ENCODE measurements around the gene CLDN14.
"Not testable (repeated sequence)": the region's sequence is repeated elsewhere in the genome, so short reads cannot be mapped to it uniquely, and the experiment has no call there.

CLDN14 gene

GRCh38 chr21:36501589-36501892 is 21.6 kb upstream of the CLDN14 start:
- DNase-seq (ENCODE audit: low read depth): no peak

GRCh38 chr21:36499578-36500471 is 19.9 kb upstream of the CLDN14 start:
- DNase-seq (ENCODE audit: low read depth): peak; percentile 76

DNA sequence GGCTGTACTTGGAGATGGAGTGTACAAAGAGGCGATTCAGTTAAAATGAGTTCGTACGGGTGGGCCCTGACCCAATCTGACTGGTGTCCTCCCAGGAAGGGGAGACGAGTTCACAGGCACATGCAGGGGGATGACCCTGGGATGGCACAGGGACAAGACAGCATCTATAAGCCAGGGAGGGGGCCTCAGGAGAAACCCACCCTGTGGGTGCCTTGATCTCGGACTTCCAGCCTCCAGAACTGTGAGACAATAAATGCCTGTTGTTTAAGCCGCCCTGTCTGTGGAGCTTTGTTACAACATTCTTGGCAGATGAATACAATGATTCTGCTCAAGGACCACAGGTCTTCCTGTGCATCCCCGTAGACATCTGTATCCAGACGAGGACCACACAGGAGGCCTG is 14.6 kb upstream of the CLDN14 start:
- no peak for DNase-seq (ENCODE audit: low read depth)

DNA sequence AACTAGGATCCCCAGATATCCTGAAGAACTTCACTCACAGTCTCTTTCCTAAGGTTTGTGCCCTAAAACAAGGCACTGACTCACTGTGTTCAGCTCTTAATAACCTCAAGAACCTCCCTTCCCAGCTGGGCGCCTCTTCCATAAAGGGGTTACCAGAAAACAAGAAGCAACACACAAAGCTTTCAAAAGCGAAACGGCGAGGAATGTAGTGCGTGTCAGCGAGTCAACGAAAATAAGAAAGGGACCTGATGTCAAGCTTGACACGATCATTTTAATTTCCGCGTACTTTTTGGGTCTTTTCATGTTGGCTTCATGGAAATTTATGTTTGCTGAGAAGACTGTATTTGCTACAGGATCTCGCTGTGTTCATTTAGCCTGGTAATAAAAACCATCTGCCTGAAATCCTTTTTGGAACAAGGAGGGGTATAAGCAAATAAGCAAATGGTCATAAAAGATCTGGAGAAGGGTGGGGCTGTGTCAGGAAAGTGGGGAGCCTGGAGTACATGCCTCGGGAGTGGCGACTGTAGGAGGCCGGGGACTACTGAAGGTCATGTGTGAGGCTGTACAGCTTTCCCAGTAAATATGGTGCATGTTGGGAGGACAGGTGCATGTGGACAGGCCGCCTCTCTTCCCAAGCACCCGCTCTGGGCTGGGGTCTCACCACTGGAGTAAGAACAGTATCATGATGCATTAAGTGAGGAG is 11.4 kb upstream of the CLDN14 start:
- peak; percentile 59 for DNase-seq (ENCODE audit: low read depth)

GRCh38 chr21:36489776-36490165 is 9.8 kb upstream of the CLDN14 start:
- DNase-seq (ENCODE audit: low read depth): no peak

DNA sequence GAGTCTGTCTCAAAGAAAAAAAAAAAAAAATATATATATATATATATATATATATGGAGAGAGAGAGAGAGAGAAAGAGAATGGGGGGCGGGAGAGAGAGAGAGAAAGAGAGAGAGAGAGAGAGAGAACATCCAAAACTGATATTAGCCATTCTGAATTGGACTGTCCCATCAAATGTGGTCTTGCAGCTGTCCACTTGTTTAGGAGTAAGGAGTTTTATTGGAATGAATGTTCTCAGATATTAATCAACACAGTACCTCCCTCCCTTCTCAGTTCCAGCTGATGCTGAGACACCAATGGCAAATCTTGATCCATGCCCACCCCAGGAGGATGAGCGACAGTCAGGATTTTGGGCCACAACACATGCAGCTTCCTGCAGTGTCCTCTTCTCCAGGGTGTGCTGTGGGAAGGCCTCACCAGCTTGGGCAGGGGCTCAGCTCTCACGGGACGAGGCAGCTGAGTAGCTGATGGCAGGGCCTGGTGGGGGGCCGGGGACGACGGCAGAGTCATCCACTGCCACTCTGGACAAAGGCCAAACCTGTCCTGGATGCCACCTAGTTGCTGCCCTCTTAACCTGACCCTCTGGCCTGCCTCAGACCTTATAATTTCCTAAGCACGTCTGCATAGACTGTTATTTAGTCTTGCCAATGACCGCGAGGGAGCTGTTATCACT is 9.3 kb upstream of the CLDN14 start:
- no peak for DNase-seq (ENCODE audit: low read depth)

DNA sequence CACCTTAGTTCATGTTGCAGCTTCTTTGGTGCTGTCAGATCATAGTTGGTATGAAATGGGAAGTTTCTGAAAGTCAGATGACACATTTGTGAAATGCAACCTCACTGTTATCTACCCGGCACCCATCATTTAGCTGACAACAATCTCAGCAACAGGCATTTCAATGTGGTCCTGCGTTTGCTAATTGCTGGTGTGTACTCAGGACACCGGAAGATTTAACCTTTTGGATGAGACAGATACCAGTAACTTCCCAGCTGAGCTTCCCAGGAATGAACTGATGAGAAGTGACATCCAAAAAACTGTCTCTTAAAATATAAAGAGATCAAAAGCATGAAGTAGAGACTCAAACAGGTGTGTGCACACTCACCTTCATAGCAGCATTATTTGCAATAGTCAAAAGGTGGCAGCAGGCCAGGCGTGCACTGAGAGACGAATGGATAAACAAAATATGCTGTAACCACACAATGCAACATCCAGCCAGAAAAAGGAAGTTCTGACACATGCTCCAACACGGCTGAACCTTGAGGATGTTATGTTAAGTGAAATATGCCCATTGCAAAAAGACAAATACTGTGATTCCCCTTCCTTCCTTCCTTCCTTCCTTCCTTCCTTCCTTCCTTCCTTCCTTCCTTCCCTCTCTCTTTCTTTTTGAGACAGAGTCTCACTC is 7.9 kb upstream of the CLDN14 start:
- DNase-seq (ENCODE audit: low read depth): no peak

- DNase-seq (ENCODE audit: low read depth): no peak
Observed at GRCh38 chr21:36486246-36486645, 6.3 kb upstream of the CLDN14 start.

- DNase-seq (ENCODE audit: low read depth): no peak
Observed at GRCh38 chr21:36485476-36485875, 5.6 kb upstream of the CLDN14 start.

DNA sequence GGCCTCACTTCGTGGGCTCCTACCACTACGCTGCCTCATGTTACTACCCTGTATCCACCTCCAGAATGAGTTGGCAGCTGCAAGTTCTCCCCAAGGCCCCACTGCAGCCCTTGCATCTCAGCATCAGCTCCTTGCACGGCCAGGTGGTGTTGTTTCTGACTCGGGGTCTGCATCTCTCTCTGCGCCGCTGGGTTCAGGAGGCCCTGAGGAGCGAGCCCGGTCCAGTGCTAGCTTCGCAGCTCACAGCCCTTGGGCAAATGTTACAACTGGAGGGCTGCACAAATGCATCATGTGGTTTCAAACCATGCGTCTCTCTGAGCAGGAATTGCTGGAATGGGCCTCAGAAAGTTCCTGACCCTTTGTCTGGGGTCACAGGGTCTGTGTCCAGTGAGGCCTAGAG is 3.2 kb upstream of the CLDN14 start:
- no peak for DNase-seq (ENCODE audit: low read depth)

- no peak for DNase-seq (ENCODE audit: low read depth)
Observed at GRCh38 chr21:36482673-36483072, 2.8 kb upstream of the CLDN14 start.

DNA sequence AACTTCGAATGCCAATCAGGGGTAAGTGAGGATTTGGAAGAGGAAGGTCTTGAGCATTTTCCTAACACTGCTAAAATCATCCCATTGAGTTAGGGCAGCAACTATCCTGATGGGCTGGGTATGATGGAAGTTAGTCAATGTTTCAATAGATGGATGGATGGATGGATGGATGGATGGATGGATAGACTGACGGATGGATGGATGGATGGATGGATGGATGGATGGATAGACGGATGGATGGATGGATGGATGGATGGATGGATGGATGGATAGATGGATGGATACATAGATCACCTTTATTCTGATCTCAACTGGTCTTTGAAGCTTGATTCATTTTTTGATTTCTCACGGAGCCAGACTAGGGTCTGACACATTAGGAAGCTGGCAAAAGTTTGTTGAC is 2.3 kb upstream of the CLDN14 start:
- DNase-seq (ENCODE audit: low read depth): no peak

DNA sequence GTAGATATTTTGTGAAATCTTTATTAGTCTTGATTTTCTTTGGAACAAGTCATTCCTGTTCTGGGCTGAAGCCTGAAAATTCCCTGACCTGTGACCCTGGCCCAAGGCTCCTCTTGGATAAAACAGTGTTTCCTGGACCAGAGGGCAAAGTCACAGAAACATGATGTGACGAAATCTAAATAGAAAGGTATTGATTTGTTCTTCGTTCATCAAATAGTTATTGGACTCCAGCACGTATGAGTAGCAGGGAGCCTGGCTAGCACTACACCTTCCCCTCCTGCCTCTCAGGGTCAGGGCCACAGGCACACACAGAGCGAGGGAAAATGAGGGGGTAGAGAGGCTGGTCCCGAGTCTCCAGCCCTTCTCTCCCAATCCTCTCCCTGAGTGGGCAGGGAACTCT is 1.7 kb upstream of the CLDN14 start:
- DNase-seq (ENCODE audit: low read depth): no peak

- no peak for DNase-seq (ENCODE audit: low read depth)
Observed at GRCh38 chr21:36480618-36481017, 696 bp upstream of the CLDN14 start.

DNA sequence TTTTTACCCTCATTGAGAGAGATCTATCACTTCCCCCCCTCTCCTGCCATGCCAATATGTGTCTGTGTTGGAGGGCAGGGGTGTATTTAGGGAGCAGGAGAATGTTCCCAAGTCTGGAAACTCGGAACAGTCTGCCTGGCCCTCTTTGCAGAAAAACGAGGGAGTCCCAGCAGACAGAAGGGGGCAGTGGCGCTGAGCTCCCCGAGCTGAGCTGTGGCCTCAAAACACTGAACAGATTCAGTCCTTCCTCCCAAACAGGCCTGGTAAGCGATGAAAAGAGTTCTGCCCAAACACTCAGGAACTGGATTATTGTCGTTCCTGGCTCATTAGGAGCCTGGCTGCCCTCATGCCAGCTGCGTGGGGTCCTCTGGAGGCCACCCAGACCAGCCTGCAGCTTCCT is 981 bp downstream of the CLDN14 start:
- DNase-seq (ENCODE audit: low read depth): no peak

DNA sequence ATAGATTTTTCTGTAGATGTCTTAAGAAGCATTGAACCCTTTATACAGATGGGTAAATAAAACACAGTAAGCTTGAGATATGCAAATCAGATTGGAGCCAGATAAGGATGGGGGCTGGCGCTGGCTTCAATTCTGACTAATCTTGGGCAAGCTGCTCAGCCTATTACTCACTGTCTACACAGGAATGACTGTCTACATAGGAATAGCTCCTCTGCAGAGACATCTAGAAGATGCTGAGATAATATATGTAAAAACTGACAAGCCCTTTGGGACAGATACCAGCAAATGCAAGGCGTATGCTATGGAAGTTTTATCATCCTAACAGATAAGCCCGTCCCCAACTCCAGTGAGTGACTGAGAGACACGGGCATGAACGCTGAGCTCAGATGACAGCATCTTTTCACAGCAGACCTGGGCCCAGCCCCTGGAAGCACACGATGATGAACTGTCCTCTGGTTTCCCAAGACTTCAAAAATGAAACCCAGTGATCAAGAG is 1.7 kb downstream of the CLDN14 start:
- peak; percentile 50 for DNase-seq (ENCODE audit: low read depth)

DNA sequence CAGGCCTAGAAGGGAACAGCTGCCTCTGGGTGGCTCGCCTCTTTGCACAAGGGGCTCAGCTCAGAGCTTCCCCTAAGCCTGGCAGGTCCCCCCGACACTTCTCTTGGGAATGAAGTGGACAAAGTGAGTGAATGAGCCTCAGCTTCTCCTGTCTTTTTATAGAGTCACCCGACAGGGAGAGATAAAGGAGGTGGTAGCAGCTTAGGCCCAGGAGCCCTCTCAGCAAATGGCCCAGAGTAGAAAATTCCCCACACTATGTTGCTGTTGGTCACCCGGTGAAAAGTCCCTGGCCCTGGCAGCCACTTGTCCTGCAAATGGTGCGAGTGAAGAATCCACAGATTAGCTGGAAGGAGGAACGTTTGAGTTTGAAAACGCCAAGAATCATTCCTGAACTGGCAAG is 2.4 kb downstream of the CLDN14 start:
- DNase-seq (ENCODE audit: low read depth): no peak

DNA sequence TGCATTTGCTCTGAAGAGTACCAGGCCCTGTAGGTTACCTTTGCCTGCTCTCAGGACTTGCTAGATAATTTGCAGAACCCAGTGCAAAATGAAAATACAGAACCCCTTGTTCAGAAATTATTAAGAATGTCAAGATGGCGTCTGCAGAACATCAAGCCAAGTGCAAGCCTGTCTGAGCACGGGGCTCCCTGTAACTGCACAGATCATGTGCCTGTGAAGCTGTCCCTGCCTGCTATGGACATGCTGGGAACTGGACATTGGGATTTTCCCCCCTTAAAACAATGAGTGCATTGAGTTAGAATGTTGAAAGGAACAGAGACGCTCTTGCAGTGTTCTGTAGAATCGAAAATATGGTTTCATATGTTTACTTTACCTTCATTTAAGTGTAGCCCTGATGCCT is 2.9 kb downstream of the CLDN14 start:
- DNase-seq (ENCODE audit: low read depth): no peak

- DNase-seq (ENCODE audit: low read depth): not testable (repeated sequence)
Observed at GRCh38 chr21:36476541-36476940, 3.4 kb downstream of the CLDN14 start.

DNA sequence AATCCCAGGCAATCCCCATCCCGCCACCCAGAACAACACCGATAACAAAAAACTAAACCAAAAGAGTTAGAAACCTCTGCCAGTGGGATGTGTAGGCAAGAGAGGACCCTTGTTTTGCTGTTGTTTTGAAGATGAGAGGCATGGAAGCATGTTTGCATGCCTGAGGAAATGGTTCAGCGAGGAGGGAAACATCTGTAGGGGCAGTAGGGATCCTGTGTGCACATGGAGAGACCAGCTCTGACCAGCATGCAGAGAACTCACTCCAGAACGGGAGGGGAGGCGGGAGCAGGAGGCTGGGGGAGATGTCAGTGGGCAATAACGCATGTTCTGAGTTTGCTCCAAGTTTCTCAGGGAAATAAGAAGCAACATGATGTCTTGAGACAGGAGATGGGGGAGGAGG is 5.3 kb downstream of the CLDN14 start:
- no peak for DNase-seq (ENCODE audit: low read depth)

GRCh38 chr21:36473203-36473602 is 6.7 kb downstream of the CLDN14 start:
- DNase-seq (ENCODE audit: low read depth): no peak

DNA sequence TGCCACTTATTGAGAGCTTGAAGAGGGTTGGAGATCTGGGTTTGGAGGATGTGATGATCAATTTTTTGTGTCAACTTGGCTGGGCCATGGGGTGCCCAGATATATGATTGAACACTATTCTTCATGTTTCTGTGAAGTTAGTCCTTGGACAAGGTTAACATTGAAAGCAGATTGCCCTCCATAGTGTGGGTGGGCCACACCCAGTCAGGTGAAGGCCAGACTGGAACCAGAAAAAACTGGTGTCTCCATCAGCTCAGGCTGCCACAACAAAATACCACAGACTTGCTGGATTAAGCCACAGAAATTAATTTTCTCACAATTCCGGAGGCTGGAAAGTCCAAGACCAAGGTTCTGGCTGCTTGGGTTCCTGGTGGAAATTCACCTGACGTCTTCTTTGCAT is 7.5 kb downstream of the CLDN14 start:
- DNase-seq (ENCODE audit: low read depth): no peak

Measured in GM04503 (cell line).